Measurements from ENCODE around the gene PITX2.
A peak's percentile ranks its signal among the peaks of the same experiment; 100 is the strongest.

The PITX2 gene

DNA sequence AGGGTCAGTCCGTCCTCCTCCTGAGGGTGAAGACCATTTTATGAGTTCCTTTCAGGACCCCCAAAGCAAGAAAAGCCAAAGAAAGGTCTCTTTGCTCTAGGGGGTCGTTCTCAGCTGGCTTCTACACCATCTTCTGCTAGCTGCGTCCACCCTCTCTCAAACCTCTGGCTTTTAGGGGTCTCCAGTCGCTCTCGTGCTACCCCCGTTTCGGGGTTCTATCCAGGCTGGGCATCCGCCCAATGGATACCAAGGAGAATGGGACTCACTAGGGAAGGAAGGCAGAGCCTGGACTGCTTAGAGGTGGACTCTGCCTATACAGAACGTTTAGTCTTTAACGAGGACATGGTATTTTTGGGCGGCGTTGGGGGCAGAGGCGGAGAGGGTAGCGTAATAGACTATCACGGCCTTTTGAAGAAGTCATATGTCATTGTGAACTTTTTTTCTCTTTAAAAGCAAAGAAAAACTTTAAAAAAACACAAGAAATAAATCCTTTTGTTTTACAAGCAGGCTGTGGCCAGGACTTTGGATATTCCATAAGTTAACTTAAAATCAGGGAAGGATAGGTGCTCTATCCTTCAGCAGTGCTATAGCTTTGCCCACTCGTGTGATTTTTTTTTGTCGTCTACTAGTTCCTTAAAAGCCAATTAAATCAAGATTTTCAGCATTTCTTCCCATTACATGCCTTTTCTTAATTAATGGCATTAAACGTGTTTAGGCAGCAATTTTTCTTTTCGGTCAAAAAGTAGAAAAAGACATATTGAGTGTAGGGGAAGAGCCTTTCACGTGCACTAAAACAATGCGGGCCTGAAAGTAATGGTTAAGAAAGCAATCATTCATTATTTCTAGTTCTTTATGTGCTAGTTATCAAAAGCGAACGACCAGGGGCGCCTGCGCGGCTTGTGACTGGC lies 7.2 kb upstream of the PITX2 start:
- Mint-ChIP-seq H3K27me3 (peaks cover 100% of the 10 kb centered on the region), H3K9me3 (peaks cover 11 to 14% of the 10 kb centered on the region in 2 donors), H3K4me3 (peak overlapping the region in 1 of 2 donors; percentile 29), H3K4me1 (peaks cover 33% of the 10 kb centered on the region), H3K27ac (no peak overlapping the region)
- DNase-seq, result no peak
- no peak for ATAC-seq

DNA sequence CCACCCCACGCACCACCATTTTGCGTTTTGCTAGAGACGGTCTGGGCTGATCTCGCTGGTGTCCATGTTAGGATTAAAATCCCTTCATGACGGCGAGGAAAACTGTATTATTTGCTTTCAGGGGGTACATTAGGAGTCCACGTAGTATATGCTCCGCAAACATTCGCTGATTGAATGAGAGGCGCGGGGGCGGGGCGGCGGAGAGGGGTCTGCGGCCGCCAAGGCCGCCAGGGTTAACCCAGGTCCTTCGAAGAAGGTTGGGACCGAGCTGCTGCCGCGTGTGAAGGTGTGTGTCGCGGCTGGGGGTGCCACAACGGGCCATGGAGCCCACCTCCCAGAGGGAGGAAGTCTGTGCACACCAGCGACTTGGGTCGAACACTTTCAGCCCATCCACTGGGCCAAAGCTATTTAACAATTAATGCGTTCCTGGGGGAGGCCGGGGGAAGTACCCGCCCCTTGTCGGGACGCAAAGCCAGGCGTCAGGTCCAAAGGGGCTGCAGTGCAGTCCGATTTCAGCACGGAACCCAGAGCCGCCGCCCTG lies 6.4 kb upstream of the PITX2 start:
- peaks cover 33% of the 10 kb centered on the region for H3K4me1 Mint-ChIP-seq
- peaks cover 100% of the 10 kb centered on the region for H3K27me3 Mint-ChIP-seq
- peaks cover 6 to 14% of the 10 kb centered on the region in 2 donors for H3K9me3 Mint-ChIP-seq
- DNase-seq, result no peak
- ATAC-seq, result no peak
- H3K4me3 Mint-ChIP-seq, result no peak overlapping the region
- no peak overlapping the region for H3K27ac Mint-ChIP-seq

DNA sequence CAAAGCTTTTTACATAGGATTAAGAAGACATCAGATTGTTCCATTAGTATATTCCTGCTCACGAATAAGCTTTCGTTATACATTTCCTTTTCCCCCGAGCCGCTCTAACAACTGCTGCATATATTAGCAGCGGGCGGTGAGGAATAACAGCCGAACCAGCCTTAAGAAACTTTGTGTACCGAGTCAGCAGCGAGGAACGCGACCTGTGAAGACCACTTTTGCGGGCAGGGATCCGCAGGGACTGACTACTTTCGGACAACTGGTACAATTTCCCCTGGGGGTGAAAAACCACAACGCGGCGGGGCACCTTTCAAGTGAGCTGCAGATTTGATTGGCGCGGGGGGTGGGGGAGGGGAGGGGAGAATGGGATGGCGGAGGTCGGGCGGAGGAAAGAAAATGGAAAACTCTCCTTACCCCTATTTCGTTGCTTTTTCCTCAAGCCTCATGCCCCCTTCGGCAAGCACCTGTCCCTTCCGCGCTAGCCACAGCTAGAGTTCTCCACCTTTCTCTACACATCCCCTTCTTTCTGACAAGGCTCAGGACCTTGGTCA lies 5.9 kb upstream of the PITX2 start:
- no peak overlapping the region for H3K27ac Mint-ChIP-seq
- ATAC-seq (no peak), DNase-seq (no peak)
- H3K4me3 Mint-ChIP-seq, result no peak overlapping the region
- H3K9me3 Mint-ChIP-seq, result peaks cover 6 to 14% of the 10 kb centered on the region in 2 donors
- H3K4me1 Mint-ChIP-seq, result peaks cover 33% of the 10 kb centered on the region
- peaks cover 100% of the 10 kb centered on the region for H3K27me3 Mint-ChIP-seq

DNA sequence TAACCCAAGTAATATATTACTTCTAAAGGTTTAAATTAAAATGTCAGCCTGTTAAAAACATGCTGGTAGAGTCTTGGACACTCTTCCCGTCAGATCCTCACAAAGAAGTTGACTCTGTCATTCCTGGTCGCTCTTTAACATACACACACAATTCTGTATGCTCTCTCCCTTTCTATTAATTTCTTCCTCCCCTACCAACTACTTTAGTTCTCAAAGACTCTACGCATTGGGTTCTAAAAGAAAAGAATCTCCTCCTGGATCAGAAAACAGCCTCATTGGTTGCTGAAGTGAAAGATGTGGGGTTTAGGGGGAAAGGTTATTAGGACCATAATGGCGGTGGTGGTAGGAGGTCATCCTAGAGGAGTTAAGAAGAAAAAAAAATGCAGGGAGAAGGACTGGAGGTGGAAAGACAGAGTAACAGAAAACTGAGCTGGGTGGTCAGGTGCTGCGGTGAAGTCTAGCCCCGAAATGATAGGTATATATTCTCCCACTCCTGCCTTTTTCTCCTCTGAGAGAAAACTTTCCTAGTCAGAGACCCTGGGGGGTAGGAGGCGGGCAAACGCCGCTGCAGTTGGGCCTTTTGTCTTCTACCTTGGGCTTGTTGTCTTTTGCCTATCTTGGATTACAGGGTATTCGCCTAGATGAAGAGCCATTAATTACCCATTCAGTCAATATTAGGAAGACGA lies 5.2 kb upstream of the PITX2 start:
- Mint-ChIP-seq H3K4me1 (peaks cover 39% of the 10 kb centered on the region), H3K27me3 (peaks cover 100% of the 10 kb centered on the region), H3K27ac (no peak overlapping the region), H3K4me3 (no peak overlapping the region), H3K9me3 (peaks cover 6 to 14% of the 10 kb centered on the region in 2 donors)
- DNase-seq (no peak), ATAC-seq (no peak)

DNA sequence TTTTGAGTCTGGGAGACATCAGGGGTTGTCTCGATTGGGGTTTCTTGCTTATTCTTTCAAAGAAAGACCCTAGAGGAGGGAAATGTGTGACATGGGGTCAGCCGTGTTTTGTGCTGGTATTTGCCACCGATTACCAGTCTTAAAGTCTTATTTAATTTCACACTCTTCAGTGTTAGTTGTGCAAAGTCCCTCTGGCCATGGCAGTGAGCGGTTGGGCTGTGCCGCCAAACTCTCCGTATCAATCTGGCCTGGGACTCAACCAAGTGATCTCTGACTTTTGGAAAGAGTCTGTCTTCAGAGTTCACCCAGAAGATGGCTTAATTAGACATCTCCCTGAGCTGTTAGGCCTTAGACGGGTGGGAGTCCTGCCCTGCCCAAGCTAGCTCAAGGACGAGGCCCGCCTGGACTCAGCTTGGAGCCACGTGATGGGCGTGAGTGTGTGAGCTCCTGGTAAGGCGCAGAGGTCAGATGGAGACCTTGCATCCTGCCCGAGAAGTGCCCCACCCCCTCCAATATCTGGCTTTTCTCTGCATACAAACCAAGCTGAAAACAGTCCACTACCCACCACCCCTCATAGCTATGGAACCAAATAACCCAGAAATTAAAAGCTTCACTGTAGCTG lies 3.8 kb upstream of the PITX2 start:
- Mint-ChIP-seq H3K4me3 (no peak overlapping the region), H3K4me1 (peaks cover 39% of the 10 kb centered on the region), H3K27ac (no peak overlapping the region), H3K9me3 (peaks cover 6 to 14% of the 10 kb centered on the region in 2 donors), H3K27me3 (peaks cover 100% of the 10 kb centered on the region)
- ATAC-seq, result no peak
- DNase-seq, result no peak

DNA sequence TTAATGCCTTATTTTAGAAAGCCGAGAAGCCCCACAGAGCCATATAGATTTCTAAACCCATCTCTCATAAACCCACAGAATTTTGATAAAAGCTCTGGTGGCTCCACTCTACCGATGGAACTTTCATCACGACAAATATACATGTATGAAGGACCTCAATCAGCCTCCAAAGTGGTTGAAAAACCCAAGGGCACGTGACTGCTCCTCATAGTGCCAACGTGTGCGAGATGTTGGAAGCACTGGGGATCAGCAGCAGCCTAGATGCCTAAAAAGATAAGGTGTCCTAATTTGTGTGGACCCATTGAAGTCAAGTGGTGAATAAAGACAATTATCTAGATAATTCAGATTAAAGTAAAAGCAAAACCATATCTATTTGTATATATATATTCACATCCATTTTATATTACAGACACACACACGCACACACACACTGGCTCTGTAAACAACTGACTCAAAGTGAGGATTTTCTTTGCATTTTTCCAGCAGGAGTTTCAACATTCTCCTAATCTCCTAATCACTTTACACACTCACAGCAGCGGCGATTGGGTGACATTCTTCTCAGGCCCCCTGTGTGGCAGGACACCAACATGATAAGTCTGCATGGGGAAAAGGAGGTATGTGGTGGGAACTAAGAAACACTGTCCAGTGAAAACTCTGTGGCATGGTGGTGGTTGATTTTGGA lies 2.8 kb upstream of the PITX2 start:
- no peak overlapping the region for H3K4me3 Mint-ChIP-seq
- ATAC-seq, result no peak
- peaks cover 100% of the 10 kb centered on the region for H3K27me3 Mint-ChIP-seq
- H3K9me3 Mint-ChIP-seq, result peaks cover 6 to 14% of the 10 kb centered on the region in 2 donors
- no peak overlapping the region for H3K27ac Mint-ChIP-seq
- peaks cover 43% of the 10 kb centered on the region for H3K4me1 Mint-ChIP-seq
- no peak for DNase-seq

DNA sequence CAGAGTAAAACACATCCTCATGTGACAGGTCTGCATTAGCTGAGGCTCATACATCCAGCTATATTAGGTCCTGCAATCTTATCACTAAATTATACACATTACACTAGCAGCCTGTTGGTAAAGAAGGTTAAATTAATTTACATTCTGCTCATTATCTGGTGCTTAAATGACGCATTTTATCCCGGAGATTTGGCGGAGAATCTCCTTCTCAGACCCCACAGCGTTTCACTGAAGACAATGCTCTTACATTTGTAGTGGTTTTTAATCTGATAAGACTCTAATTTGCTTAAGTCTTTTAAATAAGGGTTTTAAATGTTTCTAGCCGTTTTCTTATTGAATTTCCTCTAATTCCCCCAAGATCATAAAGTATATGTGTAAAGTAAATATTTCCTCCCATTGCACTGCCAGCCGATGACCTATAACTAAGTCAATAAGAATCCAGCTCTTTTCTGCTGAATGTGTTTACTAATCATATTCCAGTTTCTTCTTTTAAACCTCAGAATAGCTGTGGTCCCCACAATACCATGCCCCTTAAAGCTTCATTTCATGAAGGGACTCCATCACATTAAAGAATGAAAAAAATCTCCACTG lies 2.1 kb upstream of the PITX2 start:
- no peak for ATAC-seq
- peaks cover 100% of the 10 kb centered on the region for H3K27me3 Mint-ChIP-seq
- peaks cover 48% of the 10 kb centered on the region for H3K4me1 Mint-ChIP-seq

DNA sequence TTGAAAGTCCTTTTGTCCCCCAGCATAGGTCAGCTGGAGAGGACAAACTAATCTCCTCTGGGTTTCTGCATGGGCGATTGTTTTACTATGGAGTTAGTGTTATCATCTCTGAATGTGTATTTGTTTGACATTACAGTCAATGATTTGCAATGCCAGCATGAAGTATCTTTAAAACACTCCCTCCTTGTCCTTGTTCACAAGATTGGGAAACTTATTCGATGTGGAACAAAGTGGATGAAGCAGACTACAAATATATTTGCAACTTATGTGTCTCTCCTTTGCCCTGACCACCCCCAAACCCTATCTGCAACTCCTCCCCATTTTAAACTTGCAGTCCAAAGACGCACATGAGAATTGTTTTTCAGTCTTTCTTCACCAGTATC lies 1.5 kb upstream of the PITX2 start:
- no peak overlapping the region for H3K27ac Mint-ChIP-seq
- peaks cover 100% of the 10 kb centered on the region for H3K27me3 Mint-ChIP-seq
- H3K4me3 Mint-ChIP-seq, result no peak overlapping the region
- peaks cover 6 to 14% of the 10 kb centered on the region in 2 donors for H3K9me3 Mint-ChIP-seq
- ATAC-seq, result no peak
- no peak for DNase-seq
- H3K4me1 Mint-ChIP-seq, result peaks cover 54% of the 10 kb centered on the region

More for the DNA sequence above, 2.1 kb upstream of the PITX2 start:
- DNase-seq, result no peak
- H3K27ac Mint-ChIP-seq, result no peak overlapping the region
- H3K4me3 Mint-ChIP-seq, result no peak overlapping the region
- peaks cover 6 to 14% of the 10 kb centered on the region in 2 donors for H3K9me3 Mint-ChIP-seq

DNA sequence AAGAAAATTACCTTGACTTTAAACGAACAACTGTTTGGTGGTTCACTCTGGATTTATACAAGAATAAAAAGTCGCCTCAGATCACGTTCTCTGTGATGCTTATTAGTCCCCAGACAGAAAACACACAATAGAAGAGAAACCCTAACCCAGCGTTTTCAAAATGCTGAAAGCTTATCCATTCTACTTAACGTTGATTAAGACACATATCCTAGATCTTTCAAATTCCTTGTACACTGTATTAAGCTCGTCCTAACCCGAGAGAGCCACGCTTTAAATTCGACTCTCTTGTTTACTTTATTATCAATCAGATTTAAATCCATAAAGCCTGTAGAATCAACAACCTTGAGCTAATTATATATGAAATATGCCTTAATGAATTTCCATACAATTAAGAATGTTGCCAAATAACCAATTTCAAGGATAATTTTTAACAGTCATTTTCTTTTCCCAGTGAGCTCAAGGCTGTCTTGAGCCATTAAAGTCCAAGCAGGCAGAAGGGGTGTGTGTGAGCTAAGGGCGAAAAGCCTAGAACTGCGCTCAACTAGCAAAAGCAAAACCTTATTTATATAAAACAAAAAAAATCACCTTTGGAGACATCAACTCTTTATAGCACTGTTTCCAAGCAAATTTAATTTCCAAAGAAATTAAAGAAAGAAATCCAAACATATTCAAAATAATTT lies 981 bp upstream of the PITX2 start:
- ATAC-seq (no peak), DNase-seq (no peak)
- peaks cover 6 to 19% of the 10 kb centered on the region in 2 donors for H3K9me3 Mint-ChIP-seq
- peak overlapping the region; percentile 81 to 83 for H3K4me3 Mint-ChIP-seq
- H3K4me1 Mint-ChIP-seq, result peaks cover 55% of the 10 kb centered on the region
- no peak overlapping the region for H3K27ac Mint-ChIP-seq
- H3K27me3 Mint-ChIP-seq, result peaks cover 100% of the 10 kb centered on the region

DNA sequence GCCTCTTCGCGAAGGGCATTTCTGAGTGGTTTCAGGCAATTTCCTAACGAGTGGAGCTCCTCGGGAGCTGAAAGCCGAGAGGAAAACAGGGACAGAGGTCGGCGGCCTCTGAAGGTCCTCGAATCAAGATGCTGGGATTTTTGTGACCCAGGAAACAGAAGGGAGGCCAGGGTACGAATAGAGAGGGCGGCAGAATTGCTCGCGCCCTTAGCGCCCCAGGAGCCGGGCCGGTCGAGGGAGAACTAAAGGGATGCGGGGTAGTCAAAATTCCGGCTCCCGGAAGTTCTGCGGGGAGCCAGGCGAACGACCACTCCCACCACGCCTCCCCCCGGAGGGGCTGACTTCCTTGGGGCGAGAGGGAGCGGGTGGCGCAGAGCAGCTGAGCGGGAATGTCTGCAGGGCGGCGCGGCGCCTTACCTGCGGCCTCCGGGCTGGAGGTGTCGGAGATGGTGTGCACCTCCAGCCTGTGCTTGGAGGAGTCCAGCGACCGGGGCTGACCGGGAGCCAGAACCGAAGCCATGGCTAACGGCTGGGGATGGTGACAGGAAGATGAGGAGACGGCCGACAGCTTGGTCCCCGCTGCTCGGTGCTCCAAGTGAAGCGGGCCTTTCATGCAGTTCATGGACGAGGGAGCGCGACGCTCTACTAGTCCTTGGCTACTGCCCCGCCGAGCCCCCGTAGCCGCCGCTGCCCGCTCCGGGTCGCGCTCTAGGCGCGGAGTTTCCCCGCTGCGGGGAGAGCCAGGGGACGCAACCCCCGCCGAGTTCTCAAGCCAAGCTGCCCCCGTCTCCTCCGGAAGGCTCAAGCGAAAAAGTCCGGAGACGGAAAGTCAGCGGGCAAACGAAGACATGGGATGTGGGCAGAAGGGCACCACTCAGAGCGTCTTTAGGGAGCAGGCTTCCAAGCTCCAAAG lies 782 bp downstream of the PITX2 start:
- Mint-ChIP-seq H3K27me3 (peaks cover 100% of the 10 kb centered on the region), H3K27ac (peak overlapping the region in 1 of 2 donors; percentile 83), H3K4me1 (peaks cover 59% of the 10 kb centered on the region), H3K4me3 (peak overlapping the region; percentile 81 to 83), H3K9me3 (peaks cover 0 to 17% of the 10 kb centered on the region in 2 donors)
- ATAC-seq (no peak), DNase-seq (no peak)

DNA sequence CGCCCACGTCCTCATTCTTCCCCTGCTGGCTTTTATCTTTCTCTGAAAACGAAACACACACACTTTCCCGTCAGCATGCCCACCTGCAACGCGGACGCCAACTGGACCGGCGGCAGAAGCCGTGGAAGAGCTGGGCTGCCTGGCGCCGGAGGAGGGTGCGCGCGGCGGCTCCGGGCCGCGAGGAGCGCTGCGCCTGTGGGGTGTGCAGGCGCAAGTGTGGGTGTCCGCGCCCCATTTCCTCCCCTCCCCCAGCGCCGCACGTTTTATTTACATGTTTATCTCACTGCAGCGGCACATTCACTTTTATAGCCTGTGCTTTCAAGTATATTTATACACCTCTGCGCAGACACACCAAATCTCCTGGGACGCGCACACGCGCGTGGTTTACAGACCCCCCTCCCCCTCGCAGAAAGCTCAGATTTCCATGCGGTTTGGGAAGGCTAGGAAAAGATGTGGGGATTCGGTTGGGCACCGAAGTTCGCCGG lies 1.5 kb downstream of the PITX2 start:
- H3K27ac Mint-ChIP-seq, result peak overlapping the region in 1 of 2 donors; percentile 42
- H3K27me3 Mint-ChIP-seq, result peaks cover 100% of the 10 kb centered on the region
- peaks cover 59% of the 10 kb centered on the region for H3K4me1 Mint-ChIP-seq
- peaks cover 0 to 16% of the 10 kb centered on the region in 2 donors for H3K9me3 Mint-ChIP-seq
- H3K4me3 Mint-ChIP-seq, result peak overlapping the region; percentile 69 to 83
- DNase-seq (no peak), ATAC-seq (no peak)

DNA sequence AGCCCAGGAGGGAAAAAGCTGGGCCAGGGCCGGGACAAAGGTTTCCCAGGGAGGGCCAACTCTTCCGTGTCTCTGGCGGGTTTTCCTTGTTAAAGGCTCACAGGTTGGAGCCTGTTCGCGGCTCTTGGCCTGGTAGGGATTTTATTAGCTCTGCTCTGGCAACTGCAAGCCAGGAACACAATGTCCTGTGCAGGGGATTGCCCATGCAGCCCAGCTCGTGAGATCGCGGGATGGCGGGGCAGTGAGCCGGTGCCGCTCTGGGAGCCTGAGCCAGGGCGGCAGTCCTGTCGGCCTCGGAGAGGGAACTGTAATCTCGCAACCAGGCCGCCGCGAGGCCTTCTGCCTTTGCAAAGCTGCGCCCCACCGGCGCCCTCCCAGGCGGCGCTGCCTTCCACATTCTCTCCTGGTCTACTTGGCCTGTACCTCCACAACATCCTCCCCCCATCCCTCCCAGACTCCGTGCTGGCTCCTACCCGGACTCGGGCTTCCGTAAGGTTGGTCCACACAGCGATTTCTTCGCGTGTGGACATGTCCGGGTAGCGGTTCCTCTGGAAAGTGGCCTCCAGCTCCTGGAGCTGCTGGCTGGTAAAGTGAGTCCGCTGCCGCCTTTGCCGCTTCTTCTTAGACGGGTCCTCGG lies 2.1 kb downstream of the PITX2 start:
- H3K9me3 Mint-ChIP-seq, result peaks cover 0 to 16% of the 10 kb centered on the region in 2 donors
- peak overlapping the region; percentile 69 to 83 for H3K4me3 Mint-ChIP-seq
- DNase-seq (peak in 1 of 2 donors; percentile 46), ATAC-seq (peak; percentile 41)
- H3K27me3 Mint-ChIP-seq, result peaks cover 100% of the 10 kb centered on the region
- no peak overlapping the region for H3K27ac Mint-ChIP-seq
- peaks cover 65% of the 10 kb centered on the region for H3K4me1 Mint-ChIP-seq

DNA sequence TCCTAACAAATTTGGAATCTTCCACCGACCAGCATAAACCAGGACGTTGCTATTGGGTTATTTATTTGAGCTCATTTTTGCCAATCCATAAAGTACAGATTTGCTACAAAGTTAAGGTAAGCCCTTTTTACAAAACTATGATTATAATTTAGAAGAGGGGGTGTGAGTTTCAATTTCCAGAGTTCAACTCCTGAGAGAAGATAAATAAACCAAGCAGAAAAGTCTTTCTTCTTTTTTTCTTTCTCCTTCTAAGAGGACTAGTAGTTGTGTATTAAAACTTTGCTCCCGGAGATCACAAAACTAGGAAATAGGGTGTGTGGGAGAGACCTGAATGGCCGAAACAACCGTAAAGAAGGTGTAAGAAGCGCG lies 2.6 kb downstream of the PITX2 start:
- Mint-ChIP-seq H3K9me3 (peaks cover 0 to 16% of the 10 kb centered on the region in 2 donors), H3K27ac (no peak overlapping the region), H3K4me1 (peaks cover 70% of the 10 kb centered on the region), H3K27me3 (peaks cover 100% of the 10 kb centered on the region), H3K4me3 (peak overlapping the region in 1 of 2 donors; percentile 83)
- ATAC-seq, result no peak
- no peak for DNase-seq

Data from stimulated activated naive CD8-positive, alpha-beta T cell treated with anti-CD3 and anti-CD28 coated beads, Interleukin-15, amount 100 ng/mL, for 72 hours (primary cell).